Activated T-helper 1 cell treated with anti-CD3 and anti-CD28 coated beads, Interleukin-12 subunit alpha, Interleukin-12 subunit beta, Interleukin-2, Interleukin-4 antibody, amounts not matched to agents 30 ng/mL and 10 ng/mL and 1 ng/mL, durations not matched to agents 14 hours and 24 hours and 36 hours (primary cell): ENCODE measurements around the gene NOD1. TPM values are rescaled to one million over a fixed set of nuclear protein-coding genes. Genes with fewer than 3 reads are reported as not detected.
"Not testable (repeated sequence)": the region's sequence is repeated elsewhere in the genome, so short reads cannot be mapped to it uniquely, and the experiment has no call there.

Experiments used
- DNase-seq: peaks from one replicate; pipeline ENCODE4 v3.0.0; 2021; ENCODE audit warnings: low spot score
- H3K27ac Mint-ChIP-seq: one replicate; pipeline ENCODE4 v1.8.0; 2021; ENCODE audit warnings: mild to moderate bottlenecking, mixed read lengths
- H3K27me3 Mint-ChIP-seq: one replicate; pipeline ENCODE4 v1.8.0; 2022; ENCODE audit warnings: mild to moderate bottlenecking, moderate library complexity, mixed read lengths; ENCODE audit not compliant: insufficient read depth
- H3K36me3 Mint-ChIP-seq: one replicate; pipeline ENCODE4 v1.8.0; 2021; ENCODE audit warnings: low read depth, mixed read lengths
- H3K4me1 Mint-ChIP-seq: one replicate; pipeline ENCODE4 v1.8.0; 2021; ENCODE audit warnings: low read depth, mixed read lengths
- H3K4me3 Mint-ChIP-seq: one replicate; pipeline ENCODE4 v1.8.0; 2021; ENCODE audit warnings: mild to moderate bottlenecking, moderate library complexity, mixed read lengths
- H3K9me3 Mint-ChIP-seq: one replicate; pipeline ENCODE4 v1.8.0; 2021; ENCODE audit warnings: mixed read lengths
- intact Hi-C: fragments of 100-400 bp; cut with micrococcal nuclease; formaldehyde crosslinking; loops from one replicate; pipeline ENCODE4 v1.15.1; 2024
- total RNA-seq: library from RNA; stranded (reverse); gene quantifications from 2 replicates; pipeline ENCODE4 v1.2.3, GENCODE V29; 2022

The NOD1 gene
- total RNA-seq, 1 donor from 2014 or later = 9.1 TPM

GRCh38 chr7:30406664-30407425 is 71.7 kb downstream of the NOD1 start:
- peaks cover 7% of the 10 kb centered on the region for H3K36me3 Mint-ChIP-seq
- no peak overlapping the region for H3K27ac Mint-ChIP-seq
- H3K4me1 Mint-ChIP-seq = peaks cover 2% of the 10 kb centered on the region

GRCh38 chr7:30405179-30405578 is 73.4 kb downstream of the NOD1 start:
- Mint-ChIP-seq H3K27ac (no peak overlapping the region), H3K36me3 (peaks cover 7% of the 10 kb centered on the region), H3K4me3 (no peak overlapping the region), H3K9me3 (no peaks in the 10 kb centered on the region), H3K4me1 (peaks cover 8% of the 10 kb centered on the region), H3K27me3 (no peaks in the 10 kb centered on the region)
- DNase-seq = no peak
- intact Hi-C loops = no loop called here

More at GRCh38 chr7:30406664-30407425, 71.7 kb downstream of the NOD1 start:
- DNase-seq = no peak
- Mint-ChIP-seq H3K4me3 (no peak overlapping the region), H3K9me3 (no peaks in the 10 kb centered on the region), H3K27me3 (no peaks in the 10 kb centered on the region)
- intact Hi-C loops = no loop called here

- Mint-ChIP-seq H3K36me3 (peaks cover 7% of the 10 kb centered on the region), H3K9me3 (no peaks in the 10 kb centered on the region), H3K4me3 (no peak overlapping the region), H3K27ac (no peak overlapping the region), H3K4me1 (peaks cover 8% of the 10 kb centered on the region), H3K27me3 (peaks cover 1% of the 10 kb centered on the region)
- DNase-seq = no peak
- intact Hi-C loops = no loop called here
These were observed 75.1 kb downstream of the NOD1 start for GRCh38 chr7:30403477-30403876.

- intact Hi-C loops = no loop called here
- Mint-ChIP-seq H3K9me3 (no peaks in the 10 kb centered on the region), H3K27ac (no peak overlapping the region), H3K36me3 (no peaks in the 10 kb centered on the region), H3K4me3 (no peak overlapping the region), H3K27me3 (peaks cover 5% of the 10 kb centered on the region), H3K4me1 (peaks cover 2% of the 10 kb centered on the region)
- DNase-seq = no peak
These were observed 82.2 kb downstream of the NOD1 start for GRCh38 chr7:30396389-30396788.

- no peaks in the 10 kb centered on the region for H3K4me1 Mint-ChIP-seq
- H3K4me3 Mint-ChIP-seq = no peak overlapping the region
- H3K36me3 Mint-ChIP-seq = no peaks in the 10 kb centered on the region
- no peak for DNase-seq
- no peaks in the 10 kb centered on the region for H3K9me3 Mint-ChIP-seq
- no peak overlapping the region for H3K27ac Mint-ChIP-seq
- intact Hi-C loops = no loop called here
- peaks cover 5% of the 10 kb centered on the region for H3K27me3 Mint-ChIP-seq
These were observed 82.9 kb downstream of the NOD1 start for GRCh38 chr7:30395676-30396075.

- Mint-ChIP-seq H3K27ac (no peak overlapping the region), H3K36me3 (no peaks in the 10 kb centered on the region), H3K9me3 (no peaks in the 10 kb centered on the region), H3K4me1 (no peaks in the 10 kb centered on the region), H3K27me3 (peaks cover 3% of the 10 kb centered on the region), H3K4me3 (no peak overlapping the region)
- intact Hi-C loops = no loop called here
- DNase-seq = no peak
These were observed 86.8 kb downstream of the NOD1 start for GRCh38 chr7:30391806-30392205.

- no peak overlapping the region for H3K27ac Mint-ChIP-seq
- intact Hi-C loops = no loop called here
- DNase-seq = no peak
- H3K27me3 Mint-ChIP-seq = peaks cover 3% of the 10 kb centered on the region
- H3K4me1 Mint-ChIP-seq = no peaks in the 10 kb centered on the region
- H3K36me3 Mint-ChIP-seq = no peaks in the 10 kb centered on the region
- H3K9me3 Mint-ChIP-seq = no peaks in the 10 kb centered on the region
- no peak overlapping the region for H3K4me3 Mint-ChIP-seq
These were observed 87.6 kb downstream of the NOD1 start for GRCh38 chr7:30390736-30391636.

- DNase-seq = no peak
- Mint-ChIP-seq H3K36me3 (no peaks in the 10 kb centered on the region), H3K4me3 (no peak overlapping the region), H3K27me3 (peaks cover 3% of the 10 kb centered on the region), H3K27ac (no peak overlapping the region), H3K9me3 (no peaks in the 10 kb centered on the region), H3K4me1 (no peaks in the 10 kb centered on the region)
- intact Hi-C loops = no loop called here
These were observed 88.8 kb downstream of the NOD1 start for GRCh38 chr7:30389791-30390190.

GRCh38 chr7:30382607-30383006 is 96.0 kb downstream of the NOD1 start:
- intact Hi-C loops = no loop called here
- no peak for DNase-seq
- no peaks in the 10 kb centered on the region for H3K36me3 Mint-ChIP-seq
- no peak overlapping the region for H3K4me3 Mint-ChIP-seq
- peaks cover 14% of the 10 kb centered on the region for H3K9me3 Mint-ChIP-seq
- H3K4me1 Mint-ChIP-seq = no peaks in the 10 kb centered on the region
- no peak overlapping the region for H3K27ac Mint-ChIP-seq
- no peaks in the 10 kb centered on the region for H3K27me3 Mint-ChIP-seq

GRCh38 chr7:30380824-30381223 is 97.8 kb downstream of the NOD1 start:
- H3K4me3 Mint-ChIP-seq, H3K36me3 Mint-ChIP-seq, DNase-seq, H3K4me1 Mint-ChIP-seq, intact Hi-C loops, H3K27ac Mint-ChIP-seq, H3K27me3 Mint-ChIP-seq: not testable (repeated sequence)
- peaks cover 14% of the 10 kb centered on the region for H3K9me3 Mint-ChIP-seq

GRCh38 chr7:30380294-30380693 is 98.3 kb downstream of the NOD1 start:
- H3K27me3 Mint-ChIP-seq = no peaks in the 10 kb centered on the region
- no peaks in the 10 kb centered on the region for H3K36me3 Mint-ChIP-seq
- DNase-seq = no peak
- no peaks in the 10 kb centered on the region for H3K4me1 Mint-ChIP-seq
- H3K9me3 Mint-ChIP-seq = peaks cover 14% of the 10 kb centered on the region
- no peak overlapping the region for H3K4me3 Mint-ChIP-seq
- intact Hi-C loops = no loop called here
- no peak overlapping the region for H3K27ac Mint-ChIP-seq

- Mint-ChIP-seq H3K4me1 (no peaks in the 10 kb centered on the region), H3K4me3 (no peak overlapping the region), H3K27ac (no peak overlapping the region), H3K36me3 (no peaks in the 10 kb centered on the region), H3K27me3 (no peaks in the 10 kb centered on the region), H3K9me3 (peaks cover 14% of the 10 kb centered on the region)
- no peak for DNase-seq
- intact Hi-C loops = no loop called here
These were observed 98.8 kb downstream of the NOD1 start for GRCh38 chr7:30379741-30380140.

- H3K36me3 Mint-ChIP-seq = no peaks in the 10 kb centered on the region
- no peak for DNase-seq
- no peaks in the 10 kb centered on the region for H3K27me3 Mint-ChIP-seq
- H3K4me3 Mint-ChIP-seq = no peak overlapping the region
- H3K27ac Mint-ChIP-seq = no peak overlapping the region
- H3K4me1 Mint-ChIP-seq = no peaks in the 10 kb centered on the region
- peaks cover 13% of the 10 kb centered on the region for H3K9me3 Mint-ChIP-seq
- intact Hi-C loops = no loop called here
These were observed 99.5 kb downstream of the NOD1 start for GRCh38 chr7:30379131-30379530.
